Pulmonary artery endothelial cell (primary cell): ENCODE results near the gene FARP1. TPM values are rescaled to one million over a fixed set of nuclear protein-coding genes. Genes with fewer than 3 reads are reported as not detected.

Experiments
- DNase-seq: peaks from one replicate; pipeline ENCODE4 v3.0.0-alpha.2; 2011; ENCODE audit warnings: low read depth, low spot score
- total RNA-seq: library from RNA; depleted of rRNA; stranded (reverse); fragments of >200 nt; gene quantifications from 2 replicates; pipeline ENCODE4 v1.2.3, GENCODE V29; 2014

Gene FARP1
- total RNA-seq, 1 donor from 2014 or later = 18.9 TPM

GRCh38 chr13:98173431-98174152 is 30.7 kb downstream of the FARP1 start:
- no peak for DNase-seq

GRCh38 chr13:98174307-98174706 is 31.4 kb downstream of the FARP1 start:
- no peak for DNase-seq

GRCh38 chr13:98175043-98175442 is 32.1 kb downstream of the FARP1 start:
- DNase-seq = no peak

GRCh38 chr13:98175823-98176222 is 32.9 kb downstream of the FARP1 start:
- DNase-seq = no peak

- no peak for DNase-seq
Observed at GRCh38 chr13:98176777-98177608, 34.1 kb downstream of the FARP1 start, which contains the start of gene RNF113B. TSS of gene RNF113B (minus strand) at chr13:98177269. CDS start at chr13:98177236, 33 bp downstream.

GRCh38 chr13:98180092-98180491 is 37.2 kb downstream of the FARP1 start:
- no peak for DNase-seq

GRCh38 chr13:98181111-98181815 is 38.4 kb downstream of the FARP1 start:
- no peak for DNase-seq

GRCh38 chr13:98182153-98182552 is 39.3 kb downstream of the FARP1 start:
- no peak for DNase-seq

- DNase-seq = no peak
Observed at GRCh38 chr13:98182589-98182988, 39.7 kb downstream of the FARP1 start.

- DNase-seq = no peak
Observed at GRCh38 chr13:98184792-98185191, 41.9 kb downstream of the FARP1 start.

GRCh38 chr13:98187155-98187964 is 44.5 kb downstream of the FARP1 start:
- DNase-seq = no peak

GRCh38 chr13:98187965-98188261 is 45.0 kb downstream of the FARP1 start:
- no peak for DNase-seq

- no peak for DNase-seq
Observed at GRCh38 chr13:98188544-98189166, 45.8 kb downstream of the FARP1 start.

GRCh38 chr13:98189841-98190505 is 47.1 kb downstream of the FARP1 start:
- DNase-seq = no peak

GRCh38 chr13:98190889-98191444 is 48.1 kb downstream of the FARP1 start:
- DNase-seq = no peak

- DNase-seq = no peak
Observed at GRCh38 chr13:98192008-98192407, 49.1 kb downstream of the FARP1 start.

GRCh38 chr13:98195054-98195791 is 52.3 kb downstream of the FARP1 start:
- DNase-seq = no peak

GRCh38 chr13:98198683-98199082 is 55.8 kb downstream of the FARP1 start:
- DNase-seq = no peak

GRCh38 chr13:98199480-98199879 is 56.6 kb downstream of the FARP1 start:
- no peak for DNase-seq
